Muscle layer of duodenum (tissue), 2 donors: ENCODE results near the gene DUSP22.

Experiments used
- H3K27ac ChIP-seq: one replicate; pipeline ENCODE4 v1.7.0; 2013; ENCODE audit warnings: mild to moderate bottlenecking, low read length
- H3K27me3 ChIP-seq: one replicate; pipeline ENCODE4 v1.7.0; 2013; ENCODE audit warnings: low read depth, mild to moderate bottlenecking, control low read depth, low read length
- H3K36me3 ChIP-seq, 2 donors: one replicate each; pipeline ENCODE4 v1.7.0; 2013; ENCODE audit warnings: low read length in 2 of 2, control low read depth in 1 of 2, mild to moderate bottlenecking in 1 of 2; ENCODE audit not compliant: insufficient read depth in 2 of 2, control insufficient read depth in 1 of 2
- H3K4me1 ChIP-seq, 2 donors: one replicate each; pipeline ENCODE4 v1.7.0; 2013; ENCODE audit warnings: low read length in 2 of 2, mild to moderate bottlenecking in 2 of 2, control low read depth in 1 of 2, moderate library complexity in 1 of 2; ENCODE audit not compliant: insufficient read depth in 2 of 2, control insufficient read depth in 1 of 2
- H3K4me3 ChIP-seq, 2 donors: one replicate each; pipeline ENCODE4 v1.7.0; 2013; ENCODE audit warnings: low read length in 2 of 2, low read depth in 1 of 2, mild to moderate bottlenecking in 1 of 2
- H3K9me3 ChIP-seq, 2 donors: one replicate each; pipeline ENCODE4 v1.7.0; 2013; ENCODE audit warnings: low read length in 2 of 2, control low read depth in 1 of 2, mild to moderate bottlenecking in 1 of 2; ENCODE audit not compliant: control insufficient read depth in 1 of 2
- donor health status: healthy.

DUSP22 gene

DNA sequence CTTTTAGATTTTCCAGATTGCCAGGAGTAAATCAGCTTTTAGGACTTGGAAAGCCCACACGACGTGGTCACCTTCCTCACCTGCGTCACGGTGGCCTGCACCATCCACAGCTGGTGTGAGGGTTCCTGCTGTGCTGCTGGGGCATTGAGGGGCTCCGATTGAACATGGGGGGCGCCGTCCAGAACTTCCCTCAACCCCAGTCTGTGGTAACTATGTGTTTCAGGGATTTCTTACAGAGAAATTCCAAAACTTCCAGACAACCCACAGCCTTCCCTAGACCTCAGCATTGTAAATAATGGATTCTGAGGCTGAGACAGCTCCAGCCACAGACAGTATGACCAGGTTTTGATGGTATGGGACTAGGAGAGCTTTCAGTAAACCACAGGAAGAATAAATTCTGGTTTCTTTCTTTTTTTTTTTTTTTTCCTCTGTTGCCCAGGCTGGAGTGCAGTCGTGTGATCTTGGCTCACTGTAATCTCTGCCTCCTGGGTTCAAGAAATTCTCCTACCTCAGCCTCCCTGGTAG, 52.6 kb downstream of the DUSP22 start:
- H3K4me1 ChIP-seq, result peaks cover 0 to 4% of the 10 kb centered on the region in 2 donors
- H3K9me3 ChIP-seq, result no peaks in the 10 kb centered on the region
- H3K27ac ChIP-seq, result no peak overlapping the region
- H3K27me3 ChIP-seq, result no peaks in the 10 kb centered on the region
- peaks cover 38 to 41% of the 10 kb centered on the region in 2 donors for H3K36me3 ChIP-seq
- no peak overlapping the region for H3K4me3 ChIP-seq

DNA sequence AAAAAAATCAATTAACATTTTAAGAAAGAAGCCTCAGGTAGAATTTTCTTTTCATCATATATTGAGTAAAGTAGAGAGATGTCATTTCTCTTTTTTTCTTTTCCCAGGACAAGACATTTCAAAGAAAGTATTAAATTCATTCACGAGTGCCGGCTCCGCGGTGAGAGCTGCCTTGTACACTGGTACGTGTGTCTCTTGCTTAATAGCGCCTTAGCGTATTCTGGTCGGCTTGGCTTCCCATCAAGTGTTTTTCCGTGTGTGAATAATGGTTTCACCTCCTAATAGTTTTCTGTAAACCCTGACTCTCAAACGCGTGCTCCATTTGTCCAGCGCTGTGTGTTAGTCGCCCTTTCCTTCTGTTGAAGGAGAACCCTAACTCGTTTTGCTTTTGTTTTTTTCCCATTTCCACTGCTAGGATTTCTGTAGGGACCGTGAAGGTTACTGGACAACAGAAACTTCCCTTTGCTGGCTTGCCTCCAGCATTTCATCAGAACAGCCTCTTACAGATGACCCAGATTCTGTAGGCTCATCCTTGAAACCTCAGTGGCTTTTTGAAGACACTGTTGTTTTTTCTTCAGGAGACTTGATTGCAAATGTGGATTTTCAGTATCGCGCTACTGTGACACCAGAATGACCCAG, 53.6 kb downstream of the DUSP22 start:
- H3K27ac ChIP-seq, result no peak overlapping the region
- H3K27me3 ChIP-seq, result no peaks in the 10 kb centered on the region
- no peak overlapping the region for H3K4me3 ChIP-seq
- no peaks in the 10 kb centered on the region for H3K9me3 ChIP-seq
- peaks cover 46 to 50% of the 10 kb centered on the region in 2 donors for H3K36me3 ChIP-seq
- peaks cover 0 to 4% of the 10 kb centered on the region in 2 donors for H3K4me1 ChIP-seq

DNA sequence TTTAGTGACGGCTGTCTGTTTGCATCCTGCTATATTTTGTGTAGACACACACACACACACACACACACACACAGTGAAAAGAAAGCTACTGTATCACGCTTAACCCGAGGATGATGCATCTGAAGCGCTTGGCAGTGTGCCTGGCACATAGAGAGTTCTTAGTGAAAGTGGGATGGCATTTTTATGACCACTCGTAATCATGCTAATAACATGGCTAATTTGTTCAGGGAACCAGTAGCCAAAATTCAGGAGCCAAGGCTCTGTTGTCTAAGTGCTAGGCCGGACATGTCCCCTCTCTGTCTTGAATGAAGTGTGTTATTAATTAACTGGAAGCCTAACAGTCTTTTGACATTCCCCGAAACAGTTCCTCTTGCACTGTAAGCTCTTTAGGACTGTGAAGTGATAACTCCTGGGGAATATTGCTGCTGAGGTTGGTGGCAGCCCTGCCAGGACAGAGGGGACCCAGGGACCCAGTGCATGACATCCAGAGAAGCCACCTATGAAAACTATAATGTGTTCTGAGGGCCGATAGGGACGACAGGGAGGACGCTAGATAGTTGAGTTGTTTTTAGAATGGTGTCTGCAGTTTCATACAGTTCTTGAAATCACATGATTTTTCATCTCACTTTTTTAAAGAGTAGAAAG, 54.2 kb downstream of the DUSP22 start:
- H3K27ac ChIP-seq, result no peak overlapping the region
- no peak overlapping the region for H3K4me3 ChIP-seq
- H3K36me3 ChIP-seq, result peaks cover 44 to 50% of the 10 kb centered on the region in 2 donors
- peaks cover 0 to 4% of the 10 kb centered on the region in 2 donors for H3K4me1 ChIP-seq
- no peaks in the 10 kb centered on the region for H3K9me3 ChIP-seq
- H3K27me3 ChIP-seq, result no peaks in the 10 kb centered on the region

DNA sequence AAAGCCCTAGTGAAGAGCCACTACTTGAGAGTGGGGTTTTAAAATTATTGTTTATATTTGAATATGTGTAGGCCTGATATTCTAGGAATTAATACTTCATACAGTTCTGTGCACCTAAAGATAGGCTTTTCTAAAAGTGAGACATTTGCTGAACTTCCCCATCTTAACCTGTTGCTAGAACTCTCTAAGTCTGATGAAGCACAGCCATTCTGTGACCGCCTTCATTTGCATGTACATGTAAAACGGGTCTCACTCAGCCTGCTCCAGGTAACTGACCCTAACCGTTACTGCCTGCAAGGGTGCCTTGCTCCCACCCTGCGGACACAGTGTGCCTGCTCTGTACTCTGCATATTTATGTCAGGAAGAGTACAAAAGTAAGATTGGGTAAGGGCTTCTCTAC, 54.9 kb downstream of the DUSP22 start:
- H3K36me3 ChIP-seq, result peaks cover 45 to 51% of the 10 kb centered on the region in 2 donors
- H3K9me3 ChIP-seq, result no peaks in the 10 kb centered on the region
- H3K4me3 ChIP-seq, result no peak overlapping the region
- H3K4me1 ChIP-seq, result peaks cover 0 to 4% of the 10 kb centered on the region in 2 donors
- H3K27me3 ChIP-seq, result no peaks in the 10 kb centered on the region
- no peak overlapping the region for H3K27ac ChIP-seq

DNA sequence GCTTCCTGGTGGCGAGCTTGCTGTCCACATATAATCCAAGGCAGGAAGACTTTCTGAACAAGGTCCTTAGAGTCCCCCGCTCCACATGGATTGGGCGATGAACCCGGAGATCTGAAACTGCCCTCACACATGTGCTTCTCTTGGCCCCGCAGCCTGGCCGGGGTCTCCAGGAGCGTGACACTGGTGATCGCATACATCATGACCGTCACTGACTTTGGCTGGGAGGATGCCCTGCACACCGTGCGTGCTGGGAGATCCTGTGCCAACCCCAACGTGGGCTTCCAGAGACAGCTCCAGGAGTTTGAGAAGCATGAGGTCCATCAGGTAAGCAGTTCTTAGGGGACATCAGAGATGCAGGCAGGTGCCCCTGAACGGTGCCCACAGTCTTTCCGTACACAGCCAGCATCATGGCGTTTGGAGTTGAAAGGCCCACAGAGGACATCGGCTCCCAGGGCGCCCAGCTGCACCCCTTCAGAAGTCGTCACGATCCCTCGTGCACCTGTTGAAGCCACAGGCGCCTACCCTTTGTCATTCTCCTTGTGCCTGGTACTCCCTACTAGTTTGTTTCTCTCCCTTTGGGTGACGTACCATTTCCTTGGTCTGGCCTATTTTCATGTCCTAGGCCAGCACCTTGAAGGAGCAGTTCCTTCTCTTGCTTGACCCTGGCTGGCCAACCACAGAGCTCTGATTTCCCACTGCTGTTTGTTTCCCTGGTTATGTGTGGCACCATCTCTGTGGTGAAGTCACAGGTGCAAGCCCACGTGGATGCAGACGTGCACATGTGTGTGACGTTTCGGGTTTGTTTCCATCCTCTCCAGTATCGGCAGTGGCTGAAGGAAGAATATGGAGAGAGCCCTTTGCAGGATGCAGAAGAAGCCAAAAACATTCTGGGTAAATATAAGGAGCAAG, 55.9 kb downstream of the DUSP22 start:
- no peaks in the 10 kb centered on the region for H3K9me3 ChIP-seq
- peaks cover 51 to 53% of the 10 kb centered on the region in 2 donors for H3K36me3 ChIP-seq
- no peaks in the 10 kb centered on the region for H3K27me3 ChIP-seq
- H3K4me3 ChIP-seq, result no peak overlapping the region
- peaks cover 0 to 4% of the 10 kb centered on the region in 2 donors for H3K4me1 ChIP-seq
- H3K27ac ChIP-seq, result no peak overlapping the region

DNA sequence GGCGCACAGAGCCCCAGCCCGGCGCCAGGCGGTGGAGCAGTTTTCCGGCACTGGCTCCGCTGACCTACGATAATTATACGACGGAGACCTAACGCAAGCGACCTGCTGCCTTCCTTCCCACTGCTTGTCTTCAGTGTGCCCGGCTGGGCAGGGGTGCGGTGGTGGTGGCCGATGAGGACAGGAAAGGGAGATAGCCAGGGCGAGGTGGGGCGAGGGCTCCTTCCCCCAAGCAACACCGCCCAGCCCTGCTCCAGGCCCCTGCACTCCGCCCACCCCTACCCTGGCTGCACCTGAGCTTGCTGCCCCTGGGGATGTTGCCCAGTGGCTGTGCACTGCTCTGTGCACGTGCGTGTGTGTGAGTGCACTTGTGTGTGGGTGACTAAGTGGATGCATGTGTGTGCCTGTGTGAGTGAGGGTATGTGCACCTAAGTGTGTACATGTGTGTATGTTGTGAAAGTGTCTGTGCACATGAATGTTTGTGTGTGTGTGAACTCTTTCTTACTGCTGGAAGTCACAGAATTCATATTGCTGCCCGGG, 56.6 kb downstream of the DUSP22 start:
- Histone ChIP-seq H3K4me3 (no peak overlapping the region), H3K27ac (no peak overlapping the region), H3K9me3 (no peaks in the 10 kb centered on the region), H3K4me1 (peaks cover 0 to 4% of the 10 kb centered on the region in 2 donors), H3K36me3 (peaks cover 51 to 53% of the 10 kb centered on the region in 2 donors), H3K27me3 (no peaks in the 10 kb centered on the region)

DNA sequence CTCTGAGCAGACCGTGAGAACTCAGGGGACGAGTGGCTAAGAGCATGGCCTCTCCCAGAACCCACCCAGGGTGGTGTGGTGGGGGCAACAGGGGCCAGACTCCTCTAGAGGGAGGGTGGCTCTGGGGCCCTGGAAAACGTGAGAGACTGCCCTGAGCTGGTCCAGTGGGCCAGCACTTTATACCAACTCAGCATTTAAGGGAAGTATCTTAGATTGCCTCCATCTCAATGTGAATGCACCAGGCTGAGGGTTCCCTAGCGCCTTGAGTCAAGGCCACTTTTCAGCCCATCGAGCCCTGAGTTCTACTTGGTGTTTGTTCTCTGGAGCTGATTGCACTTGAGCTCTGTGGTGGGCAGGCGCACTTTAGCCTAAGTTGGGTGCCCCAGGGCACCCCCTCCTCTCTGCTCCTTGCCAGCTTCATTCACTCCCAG, 57.2 kb downstream of the DUSP22 start:
- Histone ChIP-seq H3K9me3 (no peaks in the 10 kb centered on the region), H3K36me3 (peaks cover 51 to 53% of the 10 kb centered on the region in 2 donors), H3K27me3 (no peaks in the 10 kb centered on the region), H3K27ac (no peak overlapping the region), H3K4me1 (peaks cover 0 to 4% of the 10 kb centered on the region in 2 donors), H3K4me3 (no peak overlapping the region)

DNA sequence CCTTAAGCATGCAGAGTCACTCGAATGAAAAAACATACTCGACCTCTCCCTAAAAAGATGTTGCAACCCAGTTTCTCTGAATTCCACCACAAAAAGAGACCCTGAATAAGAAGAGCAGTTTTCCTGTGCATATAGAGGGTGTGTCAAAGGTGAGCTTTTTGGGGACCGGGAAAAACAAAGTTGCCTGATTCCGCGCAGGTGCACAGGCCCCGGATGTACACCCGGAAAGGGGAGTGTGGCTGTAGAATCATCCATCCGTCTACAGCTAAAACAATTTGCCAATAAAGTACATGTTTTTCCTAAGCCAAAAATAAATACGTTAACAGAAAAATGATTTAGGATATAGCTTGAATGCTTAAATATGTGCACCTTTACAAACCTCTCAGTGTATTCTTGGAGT, 58.1 kb downstream of the DUSP22 start:
- H3K4me1 ChIP-seq, result peaks cover 0 to 4% of the 10 kb centered on the region in 2 donors
- peaks cover 51 to 53% of the 10 kb centered on the region in 2 donors for H3K36me3 ChIP-seq
- H3K27me3 ChIP-seq, result no peaks in the 10 kb centered on the region
- no peaks in the 10 kb centered on the region for H3K9me3 ChIP-seq
- no peak overlapping the region for H3K27ac ChIP-seq
- H3K4me3 ChIP-seq, result no peak overlapping the region

DNA sequence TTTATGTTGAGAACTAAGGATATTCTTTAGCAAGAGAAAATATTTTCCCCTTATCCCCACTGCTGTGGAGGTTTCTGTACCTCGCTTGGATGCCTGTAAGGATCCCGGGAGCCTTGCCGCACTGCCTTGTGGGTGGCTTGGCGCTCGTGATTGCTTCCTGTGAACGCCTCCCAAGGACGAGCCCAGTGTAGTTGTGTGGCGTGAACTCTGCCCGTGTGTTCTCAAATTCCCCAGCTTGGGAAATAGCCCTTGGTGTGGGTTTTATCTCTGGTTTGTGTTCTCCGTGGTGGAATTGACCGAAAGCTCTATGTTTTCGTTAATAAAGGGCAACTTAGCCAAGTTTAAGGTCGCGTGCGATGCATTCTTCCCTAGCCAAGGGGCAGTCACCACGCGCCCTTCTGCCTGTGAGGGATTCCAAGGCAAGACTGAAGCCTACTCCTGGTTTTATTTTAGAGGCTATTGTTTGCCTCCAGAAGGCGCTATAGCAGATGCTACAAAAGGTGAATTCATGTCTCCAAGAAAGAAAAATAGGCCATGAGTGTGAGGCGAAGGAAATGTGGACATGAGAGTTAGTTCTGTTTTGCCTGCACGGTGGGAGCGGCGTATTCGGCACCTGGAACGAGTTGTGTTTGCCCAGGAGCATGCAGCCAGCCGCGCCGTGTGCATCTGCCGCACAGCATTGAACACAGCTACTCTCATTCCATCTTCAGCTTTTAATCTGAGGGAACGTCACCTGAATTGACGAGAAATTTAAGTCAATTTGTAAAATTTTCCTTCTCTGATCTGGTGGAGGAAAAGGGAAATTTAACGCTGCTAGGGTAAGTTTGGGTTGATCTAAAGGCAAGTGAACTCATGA, 59.0 kb downstream of the DUSP22 start:
- Histone ChIP-seq H3K9me3 (no peaks in the 10 kb centered on the region), H3K4me3 (no peak overlapping the region), H3K27ac (no peak overlapping the region), H3K36me3 (peaks cover 50 to 51% of the 10 kb centered on the region in 2 donors), H3K27me3 (no peaks in the 10 kb centered on the region), H3K4me1 (peaks cover 0 to 1% of the 10 kb centered on the region in 2 donors)

DNA sequence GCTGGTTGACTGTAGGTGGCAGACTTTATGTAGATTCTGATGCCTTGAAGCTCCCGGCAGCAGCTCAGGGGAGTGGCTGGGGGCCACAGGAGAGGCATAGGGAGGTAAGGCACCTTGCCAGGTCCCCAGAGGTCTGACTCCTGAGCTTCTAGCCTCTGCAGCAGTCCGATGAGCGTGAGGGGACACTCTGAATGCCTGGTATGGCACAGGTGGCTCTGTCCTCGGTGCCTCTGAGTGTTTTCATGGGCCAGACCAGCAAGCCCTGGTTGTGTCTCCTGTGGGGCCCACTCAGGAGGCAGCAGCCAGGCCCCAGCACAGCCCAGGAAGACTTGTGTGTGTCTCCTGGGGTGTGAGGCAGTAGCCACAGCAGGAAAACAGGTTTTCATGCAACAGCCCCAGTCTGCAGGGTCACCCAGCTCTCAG, 59.6 kb downstream of the DUSP22 start:
- H3K27ac ChIP-seq, result no peak overlapping the region
- H3K9me3 ChIP-seq, result no peaks in the 10 kb centered on the region
- peaks cover 45 to 47% of the 10 kb centered on the region in 2 donors for H3K36me3 ChIP-seq
- H3K27me3 ChIP-seq, result no peaks in the 10 kb centered on the region
- no peak overlapping the region for H3K4me3 ChIP-seq
- no peaks in the 10 kb centered on the region for H3K4me1 ChIP-seq
